Measurements from ENCODE around the gene TPSAB1. TPM values are rescaled to one million over a fixed set of nuclear protein-coding genes. Genes with fewer than 3 reads are reported as not detected.
"Not testable (repeated sequence)": the region's sequence is repeated elsewhere in the genome, so short reads cannot be mapped to it uniquely, and the experiment has no call there.

Gene TPSAB1
- total RNA-seq, 1 donor from 2014 or later, result not detected

DNA sequence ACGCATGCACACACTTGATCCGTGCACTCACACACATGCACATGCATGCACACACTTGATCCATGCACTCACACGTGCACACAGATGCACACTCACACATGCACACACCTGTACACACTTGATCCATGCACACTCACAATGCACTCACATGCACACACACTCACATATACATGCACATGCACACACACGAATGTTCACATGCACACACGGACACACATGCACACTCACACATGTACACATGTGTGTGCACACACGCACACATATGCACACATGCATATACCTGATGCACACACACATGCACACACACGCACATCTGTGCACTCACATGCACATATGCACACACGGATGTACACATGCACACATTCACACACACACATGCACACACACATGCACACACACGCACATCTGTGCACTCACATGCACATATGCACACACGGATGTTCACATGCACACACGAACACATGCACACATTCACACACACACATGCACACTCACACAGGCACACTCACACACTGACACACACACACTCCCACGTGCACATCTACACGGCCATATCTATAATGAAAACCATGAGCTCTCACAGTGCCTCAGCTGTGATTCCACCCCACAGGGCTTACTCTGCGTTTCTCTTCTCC, 7.5 kb downstream of the TPSAB1 start:
- DNase-seq (ENCODE audit: low read depth, low spot score), result not testable (repeated sequence)

- not testable (repeated sequence) for DNase-seq (ENCODE audit: low read depth, low spot score)
Measured at GRCh38 chr16:1249031-1249755, 8.7 kb downstream of the TPSAB1 start.

GRCh38 chr16:1253701-1254364, 13.3 kb downstream of the TPSAB1 start:
- DNase-seq (ENCODE audit: low read depth, low spot score), result not testable (repeated sequence)

GRCh38 chr16:1254821-1255220, 14.3 kb downstream of the TPSAB1 start:
- DNase-seq (ENCODE audit: low read depth, low spot score), result not testable (repeated sequence)

DNA sequence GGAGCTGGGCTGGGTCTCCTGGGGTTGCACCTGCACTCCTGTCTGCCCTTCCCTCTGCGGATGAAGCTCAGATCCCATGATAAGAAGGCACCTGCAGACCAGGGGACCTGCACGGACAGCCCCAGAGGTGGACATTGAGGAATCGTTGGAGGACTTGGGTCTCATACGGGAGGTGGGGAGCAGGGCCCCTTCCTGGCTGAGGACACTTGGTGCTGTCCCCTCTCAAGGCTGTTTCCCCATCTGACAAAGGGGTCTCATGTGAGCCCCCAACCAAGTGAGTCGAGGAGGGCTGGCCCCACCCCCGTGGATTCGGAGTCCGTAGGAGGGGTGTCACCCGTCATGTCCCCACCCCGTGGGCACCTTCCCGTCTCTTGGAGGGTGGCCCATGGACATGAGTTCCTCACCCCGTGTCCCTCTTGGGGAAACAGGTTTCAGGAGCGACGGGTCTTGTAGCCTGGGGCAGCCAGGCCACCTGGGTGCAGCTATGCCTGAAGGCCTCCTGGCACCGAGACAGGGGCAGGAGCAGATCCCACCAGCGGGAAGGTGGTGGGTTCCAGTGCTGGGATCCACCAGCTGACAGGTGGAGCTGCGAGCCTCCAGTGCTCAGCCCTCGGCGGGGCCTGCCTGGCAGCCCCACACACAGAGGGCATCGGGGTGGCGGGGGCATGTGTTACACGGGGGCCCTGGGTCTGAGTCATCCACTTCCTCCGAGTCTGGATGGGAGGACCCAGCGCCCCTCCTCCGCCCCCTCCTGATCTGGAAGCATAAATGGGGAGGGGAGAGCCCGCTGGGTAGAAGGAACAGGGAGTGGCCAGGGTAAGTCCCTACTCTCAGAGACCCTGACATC, 15.0 kb downstream of the TPSAB1 start, which contains the start of gene TPSD1:
Gene TPSD1, plus strand, starts transcription at position 794 of the 847 bp plus-strand sequence. CDS start 212 bp downstream, outside the sequence.
- not testable (repeated sequence) for DNase-seq (ENCODE audit: low read depth, low spot score)

GRCh38 chr16:1256296-1256873, 15.9 kb downstream of the TPSAB1 start:
- not testable (repeated sequence) for DNase-seq (ENCODE audit: low read depth, low spot score)

GRCh38 chr16:1256874-1257322, 16.4 kb downstream of the TPSAB1 start:
- DNase-seq (ENCODE audit: low read depth, low spot score), result no peak

DNA sequence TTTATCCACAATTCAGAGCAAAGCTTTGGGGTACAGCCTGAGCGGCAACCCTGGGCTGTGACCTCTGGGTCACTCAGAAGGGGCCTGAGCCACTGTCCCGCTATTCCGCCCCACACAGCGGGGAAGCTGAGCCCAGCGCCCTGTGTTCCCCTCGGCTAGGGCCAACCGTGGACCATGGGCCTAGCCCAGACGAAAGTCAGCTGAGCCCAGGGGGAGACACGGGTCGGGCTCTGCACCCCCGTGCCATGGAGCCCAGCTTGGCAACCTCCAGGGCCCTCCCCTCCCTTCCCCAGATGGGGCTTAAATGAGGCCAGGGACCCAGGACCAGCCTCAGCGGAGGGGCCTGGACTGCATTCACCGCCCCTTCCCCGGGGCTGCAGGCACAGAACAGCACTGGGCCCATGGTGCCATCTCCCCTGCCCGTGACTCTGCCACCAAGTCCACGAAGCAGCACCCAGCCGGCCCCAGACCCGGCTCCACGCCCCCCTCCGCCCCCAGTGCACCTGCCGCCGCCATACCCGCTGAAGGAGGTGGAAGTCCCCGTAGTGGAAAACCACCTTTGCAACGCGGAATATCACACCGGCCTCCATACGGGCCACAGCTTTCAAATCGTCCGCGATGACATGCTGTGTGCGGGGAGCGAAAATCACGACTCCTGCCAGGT, 17.2 kb downstream of the TPSAB1 start:
- DNase-seq (ENCODE audit: low read depth, low spot score), result no peak

- DNase-seq (ENCODE audit: low read depth, low spot score), result no peak
Measured at GRCh38 chr16:1258225-1258600, 17.7 kb downstream of the TPSAB1 start.

DNA sequence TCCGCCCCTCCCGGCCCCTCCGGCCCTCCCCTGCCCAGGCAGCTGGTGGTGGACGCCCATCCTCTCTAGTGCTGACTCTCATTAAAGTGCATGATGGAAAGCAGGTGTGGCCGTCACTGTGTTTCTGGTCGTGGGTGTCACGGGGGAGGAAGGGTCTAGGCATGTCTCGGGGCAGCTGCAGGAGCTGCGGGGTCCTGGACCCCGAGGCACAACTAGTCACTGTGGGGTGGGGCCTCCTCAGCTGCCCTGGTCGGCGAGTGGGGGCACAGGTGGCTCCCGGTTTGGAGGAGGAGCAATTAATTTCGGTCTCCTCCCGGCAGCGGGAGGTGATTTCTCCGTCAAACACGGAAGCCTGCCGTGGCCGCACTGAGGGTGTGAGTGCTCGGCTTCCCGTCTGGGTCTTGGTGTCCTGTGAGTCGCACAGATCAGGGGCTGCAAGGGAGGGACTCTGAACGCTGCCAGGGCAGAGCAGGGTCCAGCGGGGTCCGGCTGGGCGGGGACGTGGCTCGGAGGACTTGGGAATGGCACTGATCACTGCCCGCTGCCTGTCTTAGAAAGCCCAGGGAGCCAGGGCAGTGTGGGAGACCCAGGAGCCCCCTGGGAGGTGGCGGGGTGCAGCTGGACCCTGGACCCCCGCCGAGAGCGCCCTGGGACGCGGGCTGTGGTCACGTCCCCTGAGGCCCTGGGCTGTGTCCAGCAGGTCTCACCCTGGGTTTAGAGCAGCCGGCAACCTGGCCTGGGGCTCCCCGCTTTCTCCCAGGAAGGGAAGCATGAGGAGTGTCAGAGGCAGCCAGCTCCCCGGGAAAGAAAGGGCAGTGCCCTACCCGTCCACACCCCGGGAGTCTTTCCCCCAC, 18.6 kb downstream of the TPSAB1 start:
- DNase-seq (ENCODE audit: low read depth, low spot score), result no peak

- DNase-seq (ENCODE audit: low read depth, low spot score), result no peak
Measured at GRCh38 chr16:1259760-1260068, 19.2 kb downstream of the TPSAB1 start.

GRCh38 chr16:1260101-1260680, 19.7 kb downstream of the TPSAB1 start:
- no peak for DNase-seq (ENCODE audit: low read depth, low spot score)

GRCh38 chr16:1261131-1261892, 20.8 kb downstream of the TPSAB1 start:
- no peak for DNase-seq (ENCODE audit: low read depth, low spot score)

DNA sequence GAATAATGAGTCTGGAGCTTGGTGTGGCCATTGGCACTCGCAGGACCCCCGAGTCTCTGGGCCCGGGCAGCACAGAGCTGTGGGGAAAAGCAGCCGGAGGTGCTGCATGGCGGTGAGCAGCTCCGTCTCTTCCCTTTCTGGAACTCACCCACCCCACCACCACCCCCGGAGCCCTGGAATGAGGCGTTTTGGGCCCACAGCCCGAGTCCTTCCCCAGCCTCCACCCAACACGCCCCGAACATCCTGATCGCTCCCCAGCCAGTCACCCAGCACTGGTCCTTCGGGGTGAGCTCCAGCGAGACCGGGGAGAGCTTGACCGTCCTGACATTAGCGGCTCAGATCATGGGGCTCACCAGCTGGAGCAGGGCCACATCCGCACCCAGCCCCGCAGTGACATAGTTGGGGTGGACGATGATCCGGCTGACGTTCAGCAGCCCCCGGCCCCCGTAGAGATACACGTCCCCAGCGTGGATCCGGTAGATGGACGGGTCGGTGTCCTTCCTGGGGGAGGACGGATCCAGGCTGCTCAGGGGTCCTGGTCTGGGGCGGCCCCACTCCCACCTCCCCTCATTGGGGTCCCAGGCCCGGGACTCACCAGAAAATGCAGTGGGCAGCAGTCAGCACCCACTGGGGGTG, 21.8 kb downstream of the TPSAB1 start:
- DNase-seq (ENCODE audit: low read depth, low spot score), result no peak

DNA sequence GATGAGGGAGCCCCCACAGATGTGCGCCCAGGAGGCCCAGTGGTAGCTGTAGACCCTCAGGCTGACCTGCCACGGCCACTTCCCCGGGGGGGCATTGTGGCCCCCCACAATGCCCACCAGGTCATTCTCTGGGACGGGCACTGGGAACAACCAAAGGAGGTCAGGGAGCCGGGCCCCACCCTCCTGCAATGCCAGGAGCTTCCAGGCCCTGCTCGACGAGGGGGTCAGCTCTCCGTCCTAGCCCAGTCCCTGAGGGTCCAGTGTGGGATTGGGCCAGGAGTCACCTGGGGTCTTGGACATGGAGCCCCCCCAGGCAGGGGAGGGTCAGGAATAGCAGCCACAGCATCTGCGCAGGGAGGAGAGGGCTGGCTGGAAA, 22.3 kb downstream of the TPSAB1 start:
- DNase-seq (ENCODE audit: low read depth, low spot score), result no peak

- no peak for DNase-seq (ENCODE audit: low read depth, low spot score)
Measured at GRCh38 chr16:1263591-1264344, 23.3 kb downstream of the TPSAB1 start.

- no peak for DNase-seq (ENCODE audit: low read depth, low spot score)
Measured at GRCh38 chr16:1264345-1265089, 24.0 kb downstream of the TPSAB1 start.
